NCI-H128 (cell line): ENCODE measurements around the gene ZNF844.
"Not testable (repeated sequence)": the region's sequence is repeated elsewhere in the genome, so short reads cannot be mapped to it uniquely, and the experiment has no call there.

Experiments used
- DNase-seq: peaks from one replicate; lab custom pipeline; 2025; ENCODE audit not compliant: unreplicated experiment; lab: John Stamatoyannopoulos, UW

The ZNF844 gene

GRCh38 chr19:12064590-12065538, at the start of gene ZNF844:
ZNF844 (plus strand) TSS chr19:12064731; CDS start chr19:12064874, 143 bp downstream.
- peak; percentile 66 for DNase-seq

GRCh38 chr19:12015015-12015752, 49.3 kb upstream of the ZNF844 start:
- DNase-seq: no peak

- DNase-seq: no peak
These were observed 48.8 kb upstream of the ZNF844 start for GRCh38 chr19:12015753-12016116.

GRCh38 chr19:12034198-12034597, 30.3 kb upstream of the ZNF844 start:
- DNase-seq: no peak

GRCh38 chr19:12034620-12035019, 29.9 kb upstream of the ZNF844 start:
- no peak for DNase-seq

GRCh38 chr19:12035220-12036172, 29.0 kb upstream of the ZNF844 start, which contains the start of gene ZNF433:
ZNF433 (minus strand) TSS chr19:12035679; CDS start chr19:12035539, 140 bp downstream.
- peak; percentile 83 for DNase-seq

GRCh38 chr19:12042893-12043292, 21.6 kb upstream of the ZNF844 start:
- no peak for DNase-seq

- DNase-seq: no peak
These were observed 20.6 kb upstream of the ZNF844 start for GRCh38 chr19:12043752-12044422.

GRCh38 chr19:12047868-12048267, 16.7 kb upstream of the ZNF844 start:
- DNase-seq: no peak

- DNase-seq: no peak
These were observed 12.4 kb upstream of the ZNF844 start for GRCh38 chr19:12052091-12052496.

- peak; percentile 92 for DNase-seq
These were observed 11.9 kb upstream of the ZNF844 start, which contains the start of gene ZNF878 for GRCh38 chr19:12052497-12053169. ZNF878 (minus strand) TSS chr19:12052961; CDS start chr19:12052801, 160 bp downstream.

GRCh38 chr19:12055784-12056183, 8.7 kb upstream of the ZNF844 start:
- no peak for DNase-seq

GRCh38 chr19:12075538-12076139, 11.1 kb downstream of the ZNF844 start:
- DNase-seq: no peak

- not testable (repeated sequence) for DNase-seq
These were observed 11.8 kb downstream of the ZNF844 start for GRCh38 chr19:12076331-12076730.

- no peak for DNase-seq
These were observed 12.8 kb downstream of the ZNF844 start for GRCh38 chr19:12077375-12077774.

- not testable (repeated sequence) for DNase-seq
These were observed 18.8 kb downstream of the ZNF844 start for GRCh38 chr19:12083336-12083735.

GRCh38 chr19:12085074-12085818, 20.7 kb downstream of the ZNF844 start:
- no peak for DNase-seq

GRCh38 chr19:12090807-12091206, 26.3 kb downstream of the ZNF844 start:
- no peak for DNase-seq
